Activated CD8-positive, alpha-beta T cell treated with anti-CD3 and anti-CD28 coated beads for 36 hours (primary cell): ENCODE measurements around the gene ATP6V1B1. TPM values are rescaled to one million over a fixed set of nuclear protein-coding genes. Genes with fewer than 3 reads are reported as not detected.

Experiments used
- ATAC-seq: fragments of 200-7000 bp; cut with Tn5 transposase; one replicate; pipeline ENCODE4 v1.10.0; 2021; ENCODE audit warnings: mild to moderate bottlenecking, moderate library complexity
- CTCF ChIA-PET: fragments of 350-600 bp; sonication (Branson Sonifier 250); formaldehyde crosslinking; loops from one replicate; lab custom pipeline; 2021; ENCODE audit warnings: antibody characterized with exemption; lab: Charles Lee
- POLR2A ChIA-PET: fragments of 350-600 bp; sonication (Branson Sonifier 250); formaldehyde crosslinking; loops from one replicate; lab custom pipeline; 2021; ENCODE audit warnings: antibody characterized with exemption; lab: Charles Lee
- DNase-seq: peaks from one replicate; pipeline ENCODE4 v3.0.0-alpha.2; 2020
- H3K27ac Mint-ChIP-seq: one replicate; pipeline ENCODE4 v1.8.0; 2021; ENCODE audit warnings: mild to moderate bottlenecking, mixed read lengths
- H3K27me3 Mint-ChIP-seq: one replicate; pipeline ENCODE4 v1.8.0; 2021; ENCODE audit warnings: mixed read lengths
- H3K36me3 Mint-ChIP-seq: one replicate; pipeline ENCODE4 v1.8.0; 2021; ENCODE audit warnings: low read depth, mixed read lengths
- H3K4me1 Mint-ChIP-seq: one replicate; pipeline ENCODE4 v1.8.0; 2021; ENCODE audit warnings: low read depth, mixed read lengths
- H3K4me3 Mint-ChIP-seq: one replicate; pipeline ENCODE4 v1.8.0; 2021; ENCODE audit warnings: mild to moderate bottlenecking, moderate library complexity, mixed read lengths
- H3K9me3 Mint-ChIP-seq: one replicate; pipeline ENCODE4 v1.8.0; 2021; ENCODE audit warnings: mixed read lengths
- CTCF ChIP-seq: fragments of 200-600 bp; IDR thresholded peaks from one replicate; pipeline ENCODE4 v1.8.0; 2022; ENCODE audit warnings: antibody characterized with exemption, mild to moderate bottlenecking
- intact Hi-C: fragments of 100-400 bp; cut with micrococcal nuclease; formaldehyde crosslinking; loops from one replicate; pipeline ENCODE4 v1.10.0; 2022
- total RNA-seq, 2 experiments: library from RNA; stranded (reverse); gene quantifications; one replicate each; pipeline ENCODE4 v1.2.3, GENCODE V29; 2021

Gene ATP6V1B1
- total RNA-seq, 2 experiments from 2014 or later: not detected

GRCh38 chr2:70892750-70893149, 43.0 kb upstream of the ATP6V1B1 start:
- ATAC-seq (no peak), DNase-seq (no peak)
- no peaks in the 10 kb centered on the region for H3K36me3 Mint-ChIP-seq
- no peaks in the 10 kb centered on the region for H3K9me3 Mint-ChIP-seq
- no peak for TF ChIP-seq CTCF
- no peak overlapping the region for H3K4me3 Mint-ChIP-seq
- H3K27ac Mint-ChIP-seq: no peak overlapping the region
- H3K4me1 Mint-ChIP-seq: peaks cover 17% of the 10 kb centered on the region
- H3K27me3 Mint-ChIP-seq: peaks cover 87% of the 10 kb centered on the region
- intact Hi-C loops: no loop called here
- CTCF ChIA-PET: interaction anchor here (0.7 to 1.8 kb wide), 6 partner anchors 13 to 55 kb away, joined by 3 to 6 read pairs (median 4); no protein-coding TSS in a partner anchor
- POLR2A ChIA-PET: no interaction called here

GRCh38 chr2:70893186-70893585, 42.5 kb upstream of the ATP6V1B1 start:
- Mint-ChIP-seq H3K36me3 (no peaks in the 10 kb centered on the region), H3K4me3 (no peak overlapping the region), H3K27ac (no peak overlapping the region), H3K9me3 (no peaks in the 10 kb centered on the region), H3K27me3 (peaks cover 87% of the 10 kb centered on the region), H3K4me1 (peaks cover 12% of the 10 kb centered on the region)
- no peak for ATAC-seq
- CTCF ChIA-PET: interaction anchor here (0.6 to 3.0 kb wide), 8 partner anchors 13 to 55 kb away, joined by 3 to 14 read pairs (median 4); no protein-coding TSS in a partner anchor
- POLR2A ChIA-PET: no interaction called here
- intact Hi-C loops: no loop called here
- no peak for DNase-seq
- TF ChIP-seq CTCF: no peak

GRCh38 chr2:70894765-70895164, 40.9 kb upstream of the ATP6V1B1 start:
- no peaks in the 10 kb centered on the region for H3K36me3 Mint-ChIP-seq
- no peak overlapping the region for H3K4me3 Mint-ChIP-seq
- no peaks in the 10 kb centered on the region for H3K9me3 Mint-ChIP-seq
- DNase-seq: no peak
- no peak for ATAC-seq
- H3K4me1 Mint-ChIP-seq: peaks cover 4% of the 10 kb centered on the region
- peaks cover 88% of the 10 kb centered on the region for H3K27me3 Mint-ChIP-seq
- ChIA-PET POLR2A (no interaction called here), CTCF (interaction anchor here (2.4 to 3.0 kb wide), 2 partner anchors 23 to 25 kb away, joined by 11 to 14 read pairs; no protein-coding TSS in a partner anchor)
- no peak for TF ChIP-seq CTCF
- H3K27ac Mint-ChIP-seq: no peak overlapping the region
- intact Hi-C loops: no loop called here

GRCh38 chr2:70895249-70895648, 40.5 kb upstream of the ATP6V1B1 start:
- ChIA-PET CTCF (interaction anchor here (1.3 to 3.0 kb wide), 3 partner anchors 24 to 51 kb away, joined by 3 to 14 read pairs (median 11); no protein-coding TSS in a partner anchor), POLR2A (no interaction called here)
- no peak for TF ChIP-seq CTCF
- H3K27ac Mint-ChIP-seq: no peak overlapping the region
- H3K4me3 Mint-ChIP-seq: no peak overlapping the region
- DNase-seq (no peak), ATAC-seq (no peak)
- H3K9me3 Mint-ChIP-seq: no peaks in the 10 kb centered on the region
- peaks cover 88% of the 10 kb centered on the region for H3K27me3 Mint-ChIP-seq
- no peaks in the 10 kb centered on the region for H3K36me3 Mint-ChIP-seq
- H3K4me1 Mint-ChIP-seq: peaks cover 7% of the 10 kb centered on the region
- intact Hi-C loops: no loop called here

- Mint-ChIP-seq H3K36me3 (no peaks in the 10 kb centered on the region), H3K4me1 (peaks cover 11% of the 10 kb centered on the region), H3K27ac (no peak overlapping the region), H3K27me3 (peaks cover 83% of the 10 kb centered on the region), H3K9me3 (no peaks in the 10 kb centered on the region), H3K4me3 (no peak overlapping the region)
- CTCF ChIA-PET: interaction anchor here (0.9 to 3.0 kb wide), 4 partner anchors 24 to 50 kb away, joined by 3 to 14 read pairs (median 8); no protein-coding TSS in a partner anchor
- no peak for ATAC-seq
- intact Hi-C loops: no loop called here
- no peak for DNase-seq
- POLR2A ChIA-PET: no interaction called here
- TF ChIP-seq CTCF: no peak
Measured at GRCh38 chr2:70895998-70896764, 39.5 kb upstream of the ATP6V1B1 start.
